ENCODE measurements around the gene PCGF3. TPM values are rescaled to one million over a fixed set of nuclear protein-coding genes. Genes with fewer than 3 reads are reported as not detected.
A peak's percentile ranks its signal among the peaks of the same experiment; 100 is the strongest.

Gene PCGF3
- total RNA-seq, 3 donors from 2014 or later = 60.6 to 71.7 (median 69.4) TPM

DNA sequence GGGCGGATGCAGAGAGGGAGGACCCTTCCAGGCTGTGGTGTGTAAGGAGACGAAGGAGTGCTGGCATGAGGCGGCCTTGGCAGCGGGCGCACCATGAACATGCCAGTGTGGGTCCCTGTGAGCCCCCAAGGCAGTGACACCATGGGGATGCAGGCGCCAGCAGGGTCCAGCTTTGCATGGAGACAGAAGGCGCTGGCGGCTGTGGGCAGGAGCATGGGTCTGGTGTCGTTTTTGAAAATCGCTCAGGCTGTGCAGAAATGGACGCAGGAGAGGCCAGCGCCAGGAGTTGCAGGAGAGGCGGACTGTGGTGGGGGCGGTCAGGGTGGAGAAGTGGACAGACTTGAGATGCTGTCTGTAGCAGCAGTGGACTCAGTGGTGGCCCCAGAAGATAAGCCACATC is 56.1 kb downstream of the PCGF3 start:
- intact Hi-C loops (cut with DNase I; ENCODE audit: low total_unique reads) = no loop called here
- Histone ChIP-seq H3K27me3 (no peaks in the 10 kb centered on the region), H3K4me3 (no peak overlapping the region), H3K4me1 (no peaks in the 10 kb centered on the region), H3K27ac (no peak overlapping the region), H3K9me3 (no peaks in the 10 kb centered on the region), H3K36me3 (no peaks in the 10 kb centered on the region)
- DNase-seq (ENCODE audit: low spot score in 2 of 2) = no peak
- TF ChIP-seq, protein P1, sequence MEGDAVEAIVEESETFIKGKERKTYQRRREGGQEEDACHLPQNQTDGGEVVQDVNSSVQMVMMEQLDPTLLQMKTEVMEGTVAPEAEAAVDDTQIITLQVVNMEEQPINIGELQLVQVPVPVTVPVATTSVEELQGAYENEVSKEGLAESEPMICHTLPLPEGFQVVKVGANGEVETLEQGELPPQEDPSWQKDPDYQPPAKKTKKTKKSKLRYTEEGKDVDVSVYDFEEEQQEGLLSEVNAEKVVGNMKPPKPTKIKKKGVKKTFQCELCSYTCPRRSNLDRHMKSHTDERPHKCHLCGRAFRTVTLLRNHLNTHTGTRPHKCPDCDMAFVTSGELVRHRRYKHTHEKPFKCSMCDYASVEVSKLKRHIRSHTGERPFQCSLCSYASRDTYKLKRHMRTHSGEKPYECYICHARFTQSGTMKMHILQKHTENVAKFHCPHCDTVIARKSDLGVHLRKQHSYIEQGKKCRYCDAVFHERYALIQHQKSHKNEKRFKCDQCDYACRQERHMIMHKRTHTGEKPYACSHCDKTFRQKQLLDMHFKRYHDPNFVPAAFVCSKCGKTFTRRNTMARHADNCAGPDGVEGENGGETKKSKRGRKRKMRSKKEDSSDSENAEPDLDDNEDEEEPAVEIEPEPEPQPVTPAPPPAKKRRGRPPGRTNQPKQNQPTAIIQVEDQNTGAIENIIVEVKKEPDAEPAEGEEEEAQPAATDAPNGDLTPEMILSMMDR (IDR thresholded peaks at IDR 0.05) = no peak
- TF ChIP-seq POLR2A (IDR thresholded peaks at IDR 0.05) (no peak), POLR2AphosphoS5 (IDR thresholded peaks at IDR 0.05) (no peak)

DNA sequence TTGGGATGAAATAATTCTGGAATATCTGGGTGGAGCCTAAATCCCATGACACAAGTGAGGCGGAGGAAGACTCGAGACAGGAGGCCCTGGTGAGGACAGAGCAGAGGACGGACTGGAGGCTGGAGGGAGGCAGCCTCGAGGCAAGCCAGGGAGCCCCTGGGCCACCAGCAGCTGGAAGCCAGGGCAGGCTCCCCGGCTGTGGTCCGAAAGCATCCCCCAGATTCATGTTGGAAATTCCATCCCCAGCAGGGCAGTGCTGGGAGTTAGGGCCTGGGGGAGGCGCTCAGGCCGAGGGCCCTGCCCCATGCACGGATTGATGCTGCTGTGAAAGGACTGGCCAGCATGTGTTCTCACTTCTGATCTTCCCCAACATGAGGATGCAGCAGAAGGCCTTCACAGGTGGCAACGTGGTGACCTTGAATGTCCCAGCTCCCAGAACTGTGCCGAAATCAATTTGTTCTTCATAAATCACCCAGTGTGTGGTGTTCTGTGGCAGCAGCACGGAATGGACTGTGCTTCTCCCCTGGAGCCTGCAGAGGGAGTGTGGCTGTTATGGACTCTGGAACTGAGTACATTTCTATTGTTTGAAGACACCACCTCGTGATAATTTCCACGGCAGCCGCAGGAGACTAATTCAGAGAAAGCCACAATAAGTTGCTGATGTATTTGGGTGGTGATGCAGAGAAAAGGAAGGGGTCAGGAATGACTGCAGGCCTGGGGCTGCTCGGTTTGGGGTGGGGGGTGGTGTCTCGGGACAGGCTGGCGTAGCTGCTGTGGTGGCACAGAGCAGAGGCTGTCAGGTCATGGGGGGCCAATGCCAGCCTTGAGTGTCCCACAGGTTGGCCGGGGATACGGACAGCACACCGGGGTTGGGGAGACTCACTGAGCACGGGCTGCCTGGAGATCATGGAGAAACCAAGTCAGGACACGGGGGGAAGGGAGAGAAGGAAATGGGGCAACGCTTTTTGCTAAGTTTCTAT is 56.9 kb downstream of the PCGF3 start:
- intact Hi-C loops (cut with DNase I; ENCODE audit: low total_unique reads) = no loop called here
- H3K27ac ChIP-seq = no peak overlapping the region
- TF ChIP-seq, protein P1 (IDR thresholded peaks at IDR 0.05) = peak in 2 of 3 donors; percentile 19 to 47
- TF ChIP-seq POLR2AphosphoS5 (IDR thresholded peaks at IDR 0.05) = no peak
- no peaks in the 10 kb centered on the region for H3K4me1 ChIP-seq
- H3K4me3 ChIP-seq = no peak overlapping the region
- no peaks in the 10 kb centered on the region for H3K9me3 ChIP-seq
- H3K36me3 ChIP-seq = no peaks in the 10 kb centered on the region
- DNase-seq (ENCODE audit: low spot score in 2 of 2) = no peak
- no peaks in the 10 kb centered on the region for H3K27me3 ChIP-seq

DNA sequence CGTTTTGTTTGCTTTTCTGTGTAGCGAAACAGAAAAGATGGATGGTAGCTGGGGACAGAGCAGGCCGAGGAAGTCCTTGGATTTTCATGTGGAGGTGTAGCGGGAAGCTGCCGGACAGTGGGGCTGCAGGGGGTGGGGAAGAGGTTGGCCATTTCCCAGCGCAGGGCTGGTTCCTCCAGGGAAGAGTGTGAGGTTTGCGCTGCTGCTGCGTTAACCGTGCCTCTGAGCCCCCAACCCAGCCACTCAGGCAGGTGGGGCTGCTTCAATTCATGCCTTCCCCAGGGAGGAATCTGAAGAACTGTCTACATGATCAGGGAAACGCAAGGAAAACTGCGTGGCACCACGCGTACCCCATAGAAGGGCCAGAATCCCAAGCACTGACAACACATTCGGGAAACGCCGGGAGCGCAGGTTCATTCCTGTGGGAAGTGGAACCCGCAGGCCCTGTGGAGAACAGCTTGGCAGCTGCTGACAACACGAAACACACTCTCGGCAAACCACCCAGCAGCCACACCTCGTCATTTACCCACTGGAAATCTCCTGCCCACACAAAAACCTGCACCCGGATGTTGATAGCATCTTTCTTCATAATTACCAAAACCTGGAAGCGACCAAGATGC is 57.7 kb downstream of the PCGF3 start:
- no peak for TF ChIP-seq POLR2A (IDR thresholded peaks at IDR 0.05)
- TF ChIP-seq, protein P1 (IDR thresholded peaks at IDR 0.05) = no peak
- TF ChIP-seq POLR2AphosphoS5 (IDR thresholded peaks at IDR 0.05) = no peak
- DNase-seq (ENCODE audit: low spot score in 2 of 2) = no peak
- no peaks in the 10 kb centered on the region for H3K4me1 ChIP-seq
- H3K36me3 ChIP-seq = no peaks in the 10 kb centered on the region
- H3K9me3 ChIP-seq = no peaks in the 10 kb centered on the region
- no peak overlapping the region for H3K4me3 ChIP-seq
- intact Hi-C loops (cut with DNase I; ENCODE audit: low total_unique reads) = no loop called here
- H3K27ac ChIP-seq = no peak overlapping the region
- no peaks in the 10 kb centered on the region for H3K27me3 ChIP-seq

DNA sequence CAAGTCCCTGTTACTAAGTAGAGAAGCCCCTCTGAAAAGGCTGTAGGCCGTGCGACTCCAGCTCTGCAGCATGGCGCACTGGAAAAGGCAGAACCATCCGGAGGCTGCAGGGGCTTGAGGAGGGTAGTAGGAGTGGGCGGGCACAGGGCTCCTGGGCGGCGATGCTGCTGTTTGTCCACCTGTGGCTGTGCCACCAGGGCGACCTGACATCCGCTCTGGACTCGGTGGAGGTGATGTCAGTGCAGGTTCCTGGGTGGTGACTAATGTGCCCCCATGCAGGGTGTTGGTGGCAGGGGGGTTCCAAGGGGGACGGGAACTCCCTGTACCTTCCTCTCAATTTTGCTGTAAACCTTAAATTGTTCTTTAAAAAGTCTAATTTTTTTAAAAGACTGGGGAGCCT is 58.3 kb downstream of the PCGF3 start:
- no peak overlapping the region for H3K4me3 ChIP-seq
- no peaks in the 10 kb centered on the region for H3K27me3 ChIP-seq
- no peaks in the 10 kb centered on the region for H3K9me3 ChIP-seq
- H3K4me1 ChIP-seq = no peaks in the 10 kb centered on the region
- intact Hi-C loops (cut with DNase I; ENCODE audit: low total_unique reads) = no loop called here
- H3K36me3 ChIP-seq = no peaks in the 10 kb centered on the region
- DNase-seq (ENCODE audit: low spot score in 2 of 2) = no peak
- TF ChIP-seq POLR2A (IDR thresholded peaks at IDR 0.05) = no peak
- TF ChIP-seq POLR2AphosphoS5 (IDR thresholded peaks at IDR 0.05) = no peak
- TF ChIP-seq, protein P1 (IDR thresholded peaks at IDR 0.05) = no peak
- H3K27ac ChIP-seq = no peak overlapping the region
